ENCODE data around the gene CEP78.

DNA sequence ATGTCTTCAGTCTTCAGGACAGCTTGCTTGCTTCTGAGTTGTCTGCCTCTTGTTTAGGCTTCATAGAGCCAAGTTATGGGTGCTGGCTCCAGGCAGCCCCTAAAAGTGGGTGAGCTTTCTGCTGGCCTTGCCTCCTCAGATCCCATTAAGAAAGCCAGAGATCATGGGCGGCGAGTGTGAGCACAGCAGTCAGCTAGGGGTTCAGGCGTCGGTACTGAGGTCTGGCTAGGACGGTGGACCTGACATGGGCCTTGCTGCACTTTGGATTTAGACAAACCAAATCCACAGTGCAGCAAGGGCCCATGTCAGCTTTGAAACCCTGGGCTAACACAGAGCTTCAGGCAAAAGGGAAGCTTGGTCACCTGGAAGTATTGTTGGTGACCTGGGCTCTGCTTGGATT lies 78.7 kb downstream of the CEP78 start:
- TF ChIP-seq, protein P1, sequence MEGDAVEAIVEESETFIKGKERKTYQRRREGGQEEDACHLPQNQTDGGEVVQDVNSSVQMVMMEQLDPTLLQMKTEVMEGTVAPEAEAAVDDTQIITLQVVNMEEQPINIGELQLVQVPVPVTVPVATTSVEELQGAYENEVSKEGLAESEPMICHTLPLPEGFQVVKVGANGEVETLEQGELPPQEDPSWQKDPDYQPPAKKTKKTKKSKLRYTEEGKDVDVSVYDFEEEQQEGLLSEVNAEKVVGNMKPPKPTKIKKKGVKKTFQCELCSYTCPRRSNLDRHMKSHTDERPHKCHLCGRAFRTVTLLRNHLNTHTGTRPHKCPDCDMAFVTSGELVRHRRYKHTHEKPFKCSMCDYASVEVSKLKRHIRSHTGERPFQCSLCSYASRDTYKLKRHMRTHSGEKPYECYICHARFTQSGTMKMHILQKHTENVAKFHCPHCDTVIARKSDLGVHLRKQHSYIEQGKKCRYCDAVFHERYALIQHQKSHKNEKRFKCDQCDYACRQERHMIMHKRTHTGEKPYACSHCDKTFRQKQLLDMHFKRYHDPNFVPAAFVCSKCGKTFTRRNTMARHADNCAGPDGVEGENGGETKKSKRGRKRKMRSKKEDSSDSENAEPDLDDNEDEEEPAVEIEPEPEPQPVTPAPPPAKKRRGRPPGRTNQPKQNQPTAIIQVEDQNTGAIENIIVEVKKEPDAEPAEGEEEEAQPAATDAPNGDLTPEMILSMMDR (IDR thresholded peaks at IDR 0.05) = no peak
- TF ChIP-seq POLR2A (IDR thresholded peaks at IDR 0.05) = no peak
